ENCODE data around the gene SKIDA1.

- no peak for TF ChIP-seq CTCF (IDR thresholded peaks at IDR 0.05; ENCODE audit: low read depth, low read length, poor library complexity, severe bottlenecking)
- no peak for TF ChIP-seq EZH2phosphoT487 (IDR thresholded peaks at IDR 0.05; ENCODE audit: borderline replicate concordance, low read length)
These were observed 2.2 kb upstream of the SKIDA1 start for GRCh38 chr10:21527598-21528235.
